ENCODE data around the gene CTNS.

GRCh38 chr17:3683054-3683511 is 46.5 kb downstream of the CTNS start:
- peak; percentile 96 for TF ChIP-seq CTCF (IDR thresholded peaks at IDR 0.05)
- TF ChIP-seq ZFX (IDR thresholded peaks at IDR 0.05; ENCODE audit: borderline replicate concordance), result no peak

Measured in 22Rv1 (cell line).